Measurements from ENCODE around the gene MEF2A. TPM values are rescaled to one million over a fixed set of nuclear protein-coding genes. Genes with fewer than 3 reads are reported as not detected.

MEF2A gene
- total RNA-seq, 1 experiment from 2014 or later = 5.8 TPM

GRCh38 chr15:99709243-99709986 lies 143.6 kb downstream of the MEF2A start:
- no peak for DNase-seq (ENCODE audit: low read depth)
- in situ Hi-C loops (cut with HindIII; ENCODE audit: low pct_unique_long_range_greater_than_20kb, low sequenced_read_pairs) = no loop called here

GRCh38 chr15:99711625-99712024 lies 145.8 kb downstream of the MEF2A start:
- DNase-seq (ENCODE audit: low read depth) = no peak
- in situ Hi-C loops (cut with HindIII; ENCODE audit: low pct_unique_long_range_greater_than_20kb, low sequenced_read_pairs) = no loop called here

GRCh38 chr15:99712415-99712814 lies 146.6 kb downstream of the MEF2A start:
- in situ Hi-C loops (cut with HindIII; ENCODE audit: low pct_unique_long_range_greater_than_20kb, low sequenced_read_pairs) = no loop called here
- no peak for DNase-seq (ENCODE audit: low read depth)

- no peak for DNase-seq (ENCODE audit: low read depth)
- in situ Hi-C loops (cut with HindIII; ENCODE audit: low pct_unique_long_range_greater_than_20kb, low sequenced_read_pairs) = no loop called here
Observed at GRCh38 chr15:99716540-99717095, 150.8 kb downstream of the MEF2A start.

- DNase-seq (ENCODE audit: low read depth) = no peak
- in situ Hi-C loops (cut with HindIII; ENCODE audit: low pct_unique_long_range_greater_than_20kb, low sequenced_read_pairs) = no loop called here
Observed at GRCh38 chr15:99717161-99718009, 151.6 kb downstream of the MEF2A start.

GRCh38 chr15:99718421-99718820 lies 152.6 kb downstream of the MEF2A start:
- in situ Hi-C loops (cut with HindIII; ENCODE audit: low pct_unique_long_range_greater_than_20kb, low sequenced_read_pairs) = no loop called here
- DNase-seq (ENCODE audit: low read depth) = no peak

GRCh38 chr15:99719096-99719541 lies 153.3 kb downstream of the MEF2A start:
- in situ Hi-C loops (cut with HindIII; ENCODE audit: low pct_unique_long_range_greater_than_20kb, low sequenced_read_pairs) = no loop called here
- DNase-seq (ENCODE audit: low read depth) = no peak

GRCh38 chr15:99720533-99720932 lies 154.7 kb downstream of the MEF2A start:
- in situ Hi-C loops (cut with HindIII; ENCODE audit: low pct_unique_long_range_greater_than_20kb, low sequenced_read_pairs) = no loop called here
- DNase-seq (ENCODE audit: low read depth) = no peak

GRCh38 chr15:99721104-99721778 lies 155.5 kb downstream of the MEF2A start:
- DNase-seq (ENCODE audit: low read depth) = no peak
- in situ Hi-C loops (cut with HindIII; ENCODE audit: low pct_unique_long_range_greater_than_20kb, low sequenced_read_pairs) = no loop called here

- in situ Hi-C loops (cut with HindIII; ENCODE audit: low pct_unique_long_range_greater_than_20kb, low sequenced_read_pairs) = no loop called here
- DNase-seq (ENCODE audit: low read depth) = no peak
Observed at GRCh38 chr15:99721896-99722295, 156.1 kb downstream of the MEF2A start.

- no peak for DNase-seq (ENCODE audit: low read depth)
- in situ Hi-C loops (cut with HindIII; ENCODE audit: low pct_unique_long_range_greater_than_20kb, low sequenced_read_pairs) = no loop called here
Observed at GRCh38 chr15:99722406-99722805, 156.6 kb downstream of the MEF2A start.

GRCh38 chr15:99726333-99726732 lies 160.5 kb downstream of the MEF2A start:
- DNase-seq (ENCODE audit: low read depth) = no peak
- in situ Hi-C loops (cut with HindIII; ENCODE audit: low pct_unique_long_range_greater_than_20kb, low sequenced_read_pairs) = no loop called here

GRCh38 chr15:99727330-99727729 lies 161.5 kb downstream of the MEF2A start:
- in situ Hi-C loops (cut with HindIII; ENCODE audit: low pct_unique_long_range_greater_than_20kb, low sequenced_read_pairs) = no loop called here
- no peak for DNase-seq (ENCODE audit: low read depth)

GRCh38 chr15:99727733-99728132 lies 161.9 kb downstream of the MEF2A start:
- no peak for DNase-seq (ENCODE audit: low read depth)
- in situ Hi-C loops (cut with HindIII; ENCODE audit: low pct_unique_long_range_greater_than_20kb, low sequenced_read_pairs) = no loop called here

- DNase-seq (ENCODE audit: low read depth) = no peak
- in situ Hi-C loops (cut with HindIII; ENCODE audit: low pct_unique_long_range_greater_than_20kb, low sequenced_read_pairs) = no loop called here
Observed at GRCh38 chr15:99728916-99729315, 163.1 kb downstream of the MEF2A start.

- DNase-seq (ENCODE audit: low read depth) = no peak
- in situ Hi-C loops (cut with HindIII; ENCODE audit: low pct_unique_long_range_greater_than_20kb, low sequenced_read_pairs) = no loop called here
Observed at GRCh38 chr15:99729327-99729726, 163.5 kb downstream of the MEF2A start.

GRCh38 chr15:99729920-99730319 lies 164.1 kb downstream of the MEF2A start:
- in situ Hi-C loops (cut with HindIII; ENCODE audit: low pct_unique_long_range_greater_than_20kb, low sequenced_read_pairs) = no loop called here
- no peak for DNase-seq (ENCODE audit: low read depth)

GRCh38 chr15:99731336-99732123 lies 165.7 kb downstream of the MEF2A start:
- DNase-seq (ENCODE audit: low read depth) = no peak
- in situ Hi-C loops (cut with HindIII; ENCODE audit: low pct_unique_long_range_greater_than_20kb, low sequenced_read_pairs) = no loop called here

Measured in Caki2 (cell line).